ENCODE results near the gene MATR3.

The MATR3 gene

GRCh38 chr5:139287890-139288635 is 5.5 kb upstream of the MATR3 start:
- TF ChIP-seq, protein P1, sequence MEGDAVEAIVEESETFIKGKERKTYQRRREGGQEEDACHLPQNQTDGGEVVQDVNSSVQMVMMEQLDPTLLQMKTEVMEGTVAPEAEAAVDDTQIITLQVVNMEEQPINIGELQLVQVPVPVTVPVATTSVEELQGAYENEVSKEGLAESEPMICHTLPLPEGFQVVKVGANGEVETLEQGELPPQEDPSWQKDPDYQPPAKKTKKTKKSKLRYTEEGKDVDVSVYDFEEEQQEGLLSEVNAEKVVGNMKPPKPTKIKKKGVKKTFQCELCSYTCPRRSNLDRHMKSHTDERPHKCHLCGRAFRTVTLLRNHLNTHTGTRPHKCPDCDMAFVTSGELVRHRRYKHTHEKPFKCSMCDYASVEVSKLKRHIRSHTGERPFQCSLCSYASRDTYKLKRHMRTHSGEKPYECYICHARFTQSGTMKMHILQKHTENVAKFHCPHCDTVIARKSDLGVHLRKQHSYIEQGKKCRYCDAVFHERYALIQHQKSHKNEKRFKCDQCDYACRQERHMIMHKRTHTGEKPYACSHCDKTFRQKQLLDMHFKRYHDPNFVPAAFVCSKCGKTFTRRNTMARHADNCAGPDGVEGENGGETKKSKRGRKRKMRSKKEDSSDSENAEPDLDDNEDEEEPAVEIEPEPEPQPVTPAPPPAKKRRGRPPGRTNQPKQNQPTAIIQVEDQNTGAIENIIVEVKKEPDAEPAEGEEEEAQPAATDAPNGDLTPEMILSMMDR (IDR thresholded peaks at IDR 0.05; ENCODE audit: insufficient read depth, low read length, poor library complexity, severe bottlenecking): peak; percentile 21
- TF ChIP-seq EZH2phosphoT487 (conservative IDR thresholded peaks at IDR 0.05; ENCODE audit: low read length): no peak
- H3K9me2 ChIP-seq (replicated peaks; ENCODE audit: insufficient read depth, low read length): no peaks in the 10 kb centered on the region
- no peaks in the 10 kb centered on the region; the same call in 1 of the 2 replicates for H4K20me1 ChIP-seq (ENCODE audit: low read depth, low read length)
- H3K27ac ChIP-seq (ENCODE audit: low read depth, low read length): no peak overlapping the region
- H3K4me2 ChIP-seq (ENCODE audit: low read depth, low read length, poor library complexity, severe bottlenecking): no peak overlapping the region
- peaks cover 29% of the 10 kb centered on the region for H3K36me3 ChIP-seq (ENCODE audit: low read length)
- peaks cover 68% of the 10 kb centered on the region for H3F3A ChIP-seq (ENCODE audit: insufficient read depth)
- H3K9me3 ChIP-seq (ENCODE audit: insufficient read depth, low read length): no peaks in the 10 kb centered on the region
- H2AFZ ChIP-seq (ENCODE audit: low read depth, low read length, severe bottlenecking): no peak overlapping the region
- peaks cover 3% of the 10 kb centered on the region; the same call in 1 of the 2 replicates for H3K79me2 ChIP-seq (ENCODE audit: insufficient read depth, low read length)
- H3K9ac ChIP-seq (ENCODE audit: low read length): no peak overlapping the region
- no peaks in the 10 kb centered on the region for H3K27me3 ChIP-seq (ENCODE audit: low read length)
- no peak overlapping the region for H3K4me3 ChIP-seq (ENCODE audit: insufficient read depth, low read length, poor library complexity, severe bottlenecking)

DNA sequence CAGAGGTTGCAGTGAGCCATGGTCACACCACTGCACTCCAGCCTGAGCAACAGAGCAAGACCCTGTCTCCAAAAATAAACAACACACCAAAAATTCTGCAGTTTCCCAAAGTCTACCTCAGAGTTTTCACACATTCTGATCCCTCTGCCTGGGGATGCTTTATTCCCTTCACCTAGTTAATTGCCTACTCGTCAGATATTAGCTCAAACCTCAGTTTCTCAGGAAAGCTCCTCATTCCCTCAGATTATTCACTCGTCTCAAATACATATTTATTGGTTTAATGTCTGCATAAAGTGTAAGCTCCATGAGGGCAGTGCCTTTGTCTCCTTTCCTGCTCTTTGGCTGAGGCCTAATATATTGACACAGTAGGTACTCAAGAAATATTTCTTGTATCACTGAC is 2.5 kb upstream of the MATR3 start:
- TF ChIP-seq EZH2phosphoT487 (conservative IDR thresholded peaks at IDR 0.05; ENCODE audit: low read length): no peak
- TF ChIP-seq, protein P1 (IDR thresholded peaks at IDR 0.05; ENCODE audit: insufficient read depth, low read length, poor library complexity, severe bottlenecking): no peak
- Histone ChIP-seq H3K9me2 (replicated peaks; ENCODE audit: insufficient read depth, low read length) (no peaks in the 10 kb centered on the region), H2AFZ (ENCODE audit: low read depth, low read length, severe bottlenecking) (no peak overlapping the region), H3K4me3 (ENCODE audit: insufficient read depth, low read length, poor library complexity, severe bottlenecking) (no peak overlapping the region), H3K27ac (ENCODE audit: low read depth, low read length) (no peak overlapping the region), H4K20me1 (ENCODE audit: low read depth, low read length) (peaks cover 12% of the 10 kb centered on the region), H3K9me3 (ENCODE audit: insufficient read depth, low read length) (no peaks in the 10 kb centered on the region), H3K79me2 (ENCODE audit: insufficient read depth, low read length) (peaks cover 30% of the 10 kb centered on the region), H3K36me3 (ENCODE audit: low read length) (peaks cover 12% of the 10 kb centered on the region), H3K9ac (ENCODE audit: low read length) (no peak overlapping the region), H3F3A (ENCODE audit: insufficient read depth) (peaks cover 39% of the 10 kb centered on the region), H3K27me3 (ENCODE audit: low read length) (no peaks in the 10 kb centered on the region), H3K4me2 (ENCODE audit: low read depth, low read length, poor library complexity, severe bottlenecking) (no peak overlapping the region)

- Histone ChIP-seq H3K9me2 (replicated peaks; ENCODE audit: insufficient read depth, low read length) (no peaks in the 10 kb centered on the region), H3K4me2 (ENCODE audit: low read depth, low read length, poor library complexity, severe bottlenecking) (peak overlapping the region; percentile 98), H3K9ac (ENCODE audit: low read length) (peak overlapping the region; percentile 97), H3F3A (ENCODE audit: insufficient read depth) (peaks cover 38% of the 10 kb centered on the region), H3K4me3 (ENCODE audit: insufficient read depth, low read length, poor library complexity, severe bottlenecking) (peak overlapping the region; percentile 82), H3K79me2 (ENCODE audit: insufficient read depth, low read length) (peaks cover 51% of the 10 kb centered on the region), H2AFZ (ENCODE audit: low read depth, low read length, severe bottlenecking) (peak overlapping the region; percentile 75), H4K20me1 (ENCODE audit: low read depth, low read length) (peaks cover 32% of the 10 kb centered on the region), H3K27me3 (ENCODE audit: low read length) (no peaks in the 10 kb centered on the region), H3K27ac (ENCODE audit: low read depth, low read length) (peak overlapping the region; percentile 85), H3K9me3 (ENCODE audit: insufficient read depth, low read length) (no peaks in the 10 kb centered on the region), H3K36me3 (ENCODE audit: low read length) (peaks cover 9% of the 10 kb centered on the region)
- no peak for TF ChIP-seq EZH2phosphoT487 (conservative IDR thresholded peaks at IDR 0.05; ENCODE audit: low read length)
- TF ChIP-seq, protein P1 (IDR thresholded peaks at IDR 0.05; ENCODE audit: insufficient read depth, low read length, poor library complexity, severe bottlenecking): no peak
Measured at GRCh38 chr5:139293202-139293506, 386 bp upstream of the MATR3 start.
